HG02678 (cell line): ENCODE measurements around the gene VWA8.

ENCODE experiments used
- ATAC-seq: cut with Tn5 transposase; IDR thresholded peaks from one replicate; pipeline ENCODE4 v1.9.1; 2021; ENCODE audit warnings: mild to moderate bottlenecking, moderate library complexity; ENCODE audit not compliant: unreplicated experiment

VWA8 gene

GRCh38 chr13:41960637-41961465, at the start of gene VWA8:
TSS of gene VWA8 (minus strand) at chr13:41961109. CDS start at chr13:41961015, 94 bp downstream.
- ATAC-seq = peak; percentile 87

GRCh38 chr13:42009057-42009456, 48.1 kb upstream of the VWA8 start:
- ATAC-seq = no peak

- no peak for ATAC-seq
Observed at GRCh38 chr13:42007844-42008243, 46.9 kb upstream of the VWA8 start.

- ATAC-seq = no peak
Observed at GRCh38 chr13:42002066-42002465, 41.2 kb upstream of the VWA8 start.

GRCh38 chr13:42001580-42001979, 40.7 kb upstream of the VWA8 start:
- ATAC-seq = no peak

- ATAC-seq = no peak
Observed at GRCh38 chr13:42000846-42001245, 39.9 kb upstream of the VWA8 start.

- ATAC-seq = no peak
Observed at GRCh38 chr13:41997396-41997795, 36.5 kb upstream of the VWA8 start.

GRCh38 chr13:41995946-41996345, 35.0 kb upstream of the VWA8 start:
- no peak for ATAC-seq

- no peak for ATAC-seq
Observed at GRCh38 chr13:41995336-41995735, 34.4 kb upstream of the VWA8 start.

- no peak for ATAC-seq
Observed at GRCh38 chr13:41994696-41995095, 33.8 kb upstream of the VWA8 start.

- no peak for ATAC-seq
Observed at GRCh38 chr13:41991936-41992335, 31.0 kb upstream of the VWA8 start.

GRCh38 chr13:41988244-41988643, 27.3 kb upstream of the VWA8 start:
- no peak for ATAC-seq

GRCh38 chr13:41985788-41986508, 25.0 kb upstream of the VWA8 start:
- no peak for ATAC-seq

GRCh38 chr13:41981951-41982715, 21.2 kb upstream of the VWA8 start:
- ATAC-seq = no peak

GRCh38 chr13:41978007-41978406, 17.1 kb upstream of the VWA8 start:
- ATAC-seq = no peak

GRCh38 chr13:41976476-41976875, 15.6 kb upstream of the VWA8 start:
- no peak for ATAC-seq

GRCh38 chr13:41974262-41974900, 13.5 kb upstream of the VWA8 start:
- ATAC-seq = no peak

- ATAC-seq = no peak
Observed at GRCh38 chr13:41973247-41973741, 12.4 kb upstream of the VWA8 start.

- ATAC-seq = no peak
Observed at GRCh38 chr13:41971848-41972247, 10.9 kb upstream of the VWA8 start.

GRCh38 chr13:41970918-41971317, 10.0 kb upstream of the VWA8 start:
- no peak for ATAC-seq

- no peak for ATAC-seq
Observed at GRCh38 chr13:41970022-41970421, 9.1 kb upstream of the VWA8 start.
